Lower leg skin (tissue), 4 donors: ENCODE results near the gene VSNL1. TPM values are rescaled to one million over a fixed set of nuclear protein-coding genes. Genes with fewer than 3 reads are reported as not detected.

Experiments used
- DNase-seq, 2 donors: peaks; one replicate each; pipeline ENCODE4 v3.0.0-alpha.2; 2019; ENCODE audit warnings: low spot score in 2 of 2
- H3K4me3 ChIP-seq: fragments of 200-600 bp; sonication (generic); 2 replicates; pipeline ENCODE4 v1.5.1; 2017; ENCODE audit warnings: mild to moderate bottlenecking, low read depth; ENCODE audit not compliant: poor library complexity, severe bottlenecking
- POLR2A ChIP-seq, 2 donors: fragments of 450-650 bp; IDR thresholded peaks; one replicate each; pipeline ENCODE4 v1.6.1; 2016 to 2017; ENCODE audit warnings: antibody characterized with exemption in 2 of 2, mild to moderate bottlenecking in 1 of 2, moderate library complexity in 1 of 2
- WGBS, 2 donors: methylation state at CpG; one replicate each; pipeline ENCODE4 v1.1.5; 2018; 5-methylcytosine and 5-hydroxymethylcytosine counted together
- intact Hi-C: fragments of 100-400 bp; cut with DNase I; formaldehyde crosslinking; loops from one replicate; pipeline ENCODE4 v1.15.0; 2023; ENCODE audit warnings: low total_unique reads
- total RNA-seq, 4 donors: library from RNA; depleted of rRNA; stranded (reverse); fragments of >200 nt; gene quantifications; one replicate each; pipeline ENCODE4 v1.1.0, GENCODE V29; 2016
- TF ChIP-seq, protein P1 (sequence below), 3 donors: fragments of 450-650 bp; IDR thresholded peaks; one replicate each; pipeline ENCODE4 v1.5.1; 2016; ENCODE audit warnings: antibody characterized with exemption in 3 of 3, mild to moderate bottlenecking in 3 of 3, moderate library complexity in 2 of 3

VSNL1 gene
- total RNA-seq, 4 donors from 2014 or later = 4.9 to 17.7 (median 9.5) TPM

DNA sequence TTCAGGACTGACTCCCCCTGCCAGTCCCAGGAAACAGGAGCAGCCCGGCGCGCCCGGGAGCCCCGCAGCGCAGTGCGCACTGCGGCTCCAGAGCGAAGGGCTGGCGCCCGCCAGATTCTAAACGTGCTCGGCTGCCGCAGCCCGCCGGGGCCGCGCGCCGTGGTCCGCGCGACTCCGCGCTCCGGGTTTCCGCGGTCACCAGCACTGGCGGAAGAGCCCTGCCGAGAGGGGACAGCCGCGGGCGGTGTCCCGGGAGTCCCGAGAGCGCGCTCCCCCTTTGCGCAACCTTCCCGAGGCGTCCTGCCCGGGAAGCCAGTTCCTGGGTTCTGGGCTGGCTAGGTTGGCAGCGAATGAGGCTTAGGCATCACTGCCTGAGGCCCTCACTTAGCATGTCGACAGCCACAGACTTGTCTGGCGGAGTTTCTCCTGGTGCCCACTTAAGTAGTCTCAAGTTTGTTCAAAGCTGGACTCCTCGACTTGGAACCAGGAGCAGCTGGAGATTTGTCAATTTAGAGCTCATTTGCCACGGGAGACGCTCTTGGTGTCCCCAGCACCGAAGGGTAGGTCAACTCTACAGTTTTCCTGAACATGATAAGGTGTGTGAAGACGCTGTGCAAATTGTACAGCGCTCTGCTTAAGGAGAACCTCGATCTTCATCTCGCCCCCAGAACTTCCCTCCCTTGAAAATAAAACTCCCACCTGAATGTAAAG, 1.5 kb upstream of the VSNL1 start:
- TF ChIP-seq, protein P1, sequence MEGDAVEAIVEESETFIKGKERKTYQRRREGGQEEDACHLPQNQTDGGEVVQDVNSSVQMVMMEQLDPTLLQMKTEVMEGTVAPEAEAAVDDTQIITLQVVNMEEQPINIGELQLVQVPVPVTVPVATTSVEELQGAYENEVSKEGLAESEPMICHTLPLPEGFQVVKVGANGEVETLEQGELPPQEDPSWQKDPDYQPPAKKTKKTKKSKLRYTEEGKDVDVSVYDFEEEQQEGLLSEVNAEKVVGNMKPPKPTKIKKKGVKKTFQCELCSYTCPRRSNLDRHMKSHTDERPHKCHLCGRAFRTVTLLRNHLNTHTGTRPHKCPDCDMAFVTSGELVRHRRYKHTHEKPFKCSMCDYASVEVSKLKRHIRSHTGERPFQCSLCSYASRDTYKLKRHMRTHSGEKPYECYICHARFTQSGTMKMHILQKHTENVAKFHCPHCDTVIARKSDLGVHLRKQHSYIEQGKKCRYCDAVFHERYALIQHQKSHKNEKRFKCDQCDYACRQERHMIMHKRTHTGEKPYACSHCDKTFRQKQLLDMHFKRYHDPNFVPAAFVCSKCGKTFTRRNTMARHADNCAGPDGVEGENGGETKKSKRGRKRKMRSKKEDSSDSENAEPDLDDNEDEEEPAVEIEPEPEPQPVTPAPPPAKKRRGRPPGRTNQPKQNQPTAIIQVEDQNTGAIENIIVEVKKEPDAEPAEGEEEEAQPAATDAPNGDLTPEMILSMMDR (IDR thresholded peaks at IDR 0.05) = no peak
- TF ChIP-seq POLR2A (IDR thresholded peaks at IDR 0.05) = no peak
- WGBS, 2 donors = 1 to 2% methylated on average over 13 to 49 of the region's 52 CpGs
- peak overlapping the region; percentile 23 for H3K4me3 ChIP-seq
- peak; percentile 61 to 92 for DNase-seq
- intact Hi-C loops = no loop called here

DNA sequence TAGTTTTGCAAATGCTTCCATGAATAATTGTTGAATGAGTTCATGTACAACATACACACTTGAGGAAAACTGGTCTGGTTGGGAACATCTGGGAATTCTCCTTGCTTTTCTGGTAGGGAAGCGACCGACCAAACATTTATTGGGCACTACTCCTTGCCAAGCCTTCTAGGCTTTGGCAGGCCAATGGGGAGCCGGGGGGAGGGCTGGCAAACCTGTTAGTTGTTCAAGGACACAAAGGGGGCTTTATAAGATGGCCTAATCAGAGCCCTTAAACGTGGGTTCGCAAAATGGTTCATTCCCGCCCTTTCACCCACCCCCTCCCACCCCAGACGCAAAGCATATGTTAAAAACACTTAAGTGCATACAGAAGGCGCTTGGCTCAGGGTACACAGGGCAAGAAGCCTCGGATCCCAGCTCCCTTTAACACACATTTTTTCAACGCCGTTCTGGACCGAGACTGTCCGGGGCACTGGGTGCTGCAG, 844 bp upstream of the VSNL1 start:
- peak overlapping the region; percentile 35 for H3K4me3 ChIP-seq
- no peak for DNase-seq
- TF ChIP-seq, protein P1 (IDR thresholded peaks at IDR 0.05) = no peak
- no peak for TF ChIP-seq POLR2A (IDR thresholded peaks at IDR 0.05)
- 1 to 3% methylated on average over 13 of the region's 13 CpGs for WGBS, 2 donors
- intact Hi-C loops = no loop called here

DNA sequence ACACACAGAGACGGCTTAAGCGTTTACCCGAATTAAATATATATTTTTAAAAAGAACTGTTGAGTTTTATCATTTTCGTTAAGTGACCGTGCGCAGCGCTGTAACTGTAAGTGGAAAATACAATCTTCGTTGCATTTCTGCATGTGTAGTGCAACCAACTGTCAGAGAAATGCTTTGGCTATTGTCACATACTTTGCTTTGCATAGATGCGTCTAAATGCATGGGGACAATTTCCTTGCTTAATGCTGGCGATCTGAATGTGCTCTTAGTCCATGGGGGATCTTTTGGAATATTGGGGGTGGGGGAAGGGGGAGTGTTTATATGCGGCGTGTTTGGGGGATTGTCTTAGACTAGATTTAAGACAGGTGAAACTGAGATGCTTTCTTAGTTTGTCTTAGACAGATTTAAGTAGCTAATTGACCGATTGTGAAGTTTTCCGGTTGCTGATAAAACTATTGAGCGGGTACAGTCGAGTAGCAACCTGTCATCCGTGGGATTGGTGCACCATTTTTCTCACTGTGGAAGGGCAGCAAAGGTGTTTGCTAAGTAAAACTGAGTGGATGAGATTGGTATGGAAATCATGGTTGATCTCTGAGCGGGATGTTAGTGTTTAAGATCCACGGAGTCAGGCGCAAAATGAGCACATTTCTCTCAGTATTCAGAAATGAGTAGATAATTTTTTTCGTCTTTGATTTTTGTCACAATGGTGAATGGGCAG, 476 bp downstream of the VSNL1 start:
- no peak overlapping the region for H3K4me3 ChIP-seq
- WGBS, 2 donors = 2 to 3% methylated on average over 21 of the region's 21 CpGs
- DNase-seq = no peak
- TF ChIP-seq, protein P1 (IDR thresholded peaks at IDR 0.05) = no peak
- no peak for TF ChIP-seq POLR2A (IDR thresholded peaks at IDR 0.05)
- intact Hi-C loops = no loop called here

DNA sequence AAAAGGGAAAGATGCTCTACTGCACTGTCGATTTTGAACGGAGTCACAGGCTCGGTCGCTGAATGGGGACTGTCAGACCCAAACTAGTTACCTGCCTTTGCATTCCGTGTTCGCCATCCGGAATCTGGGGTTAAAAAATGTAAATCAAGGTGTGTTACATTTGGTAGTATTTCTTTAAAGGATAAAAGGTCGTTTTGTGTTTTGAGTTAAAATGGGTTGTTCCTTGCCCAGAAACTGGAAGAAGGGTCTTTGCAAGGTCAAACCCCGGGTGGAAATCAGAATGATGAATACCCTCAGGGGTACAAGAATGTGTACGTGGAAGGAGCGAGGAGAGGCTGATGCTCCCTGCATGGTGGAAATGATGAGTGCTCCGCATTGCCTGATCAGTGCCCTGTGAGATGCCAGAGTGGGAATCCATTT, 1.0 kb downstream of the VSNL1 start:
- intact Hi-C loops = no loop called here
- no peak overlapping the region for H3K4me3 ChIP-seq
- WGBS, 2 donors = 6 to 7% methylated on average over 12 of the region's 12 CpGs
- DNase-seq = no peak
- TF ChIP-seq POLR2A (IDR thresholded peaks at IDR 0.05) = no peak
- TF ChIP-seq, protein P1 (IDR thresholded peaks at IDR 0.05) = no peak

DNA sequence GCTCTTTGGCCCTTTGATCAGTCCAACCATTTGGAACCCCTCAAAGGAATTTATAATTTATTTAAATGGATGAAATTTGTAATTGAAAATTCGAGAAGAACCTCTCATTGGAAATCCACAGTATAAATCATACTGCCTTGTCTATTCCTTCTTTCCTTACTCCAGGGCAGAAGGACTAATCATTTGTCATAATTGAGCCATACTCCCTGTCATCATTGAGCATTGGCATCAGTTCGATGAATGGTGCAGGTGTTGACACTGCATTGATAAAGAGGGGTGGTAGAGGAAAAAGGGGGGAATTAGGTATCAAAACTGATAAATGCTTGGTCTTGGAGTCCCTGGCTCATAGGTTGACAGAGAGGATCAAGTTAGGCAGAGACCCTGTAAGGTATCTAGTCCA, 2.0 kb downstream of the VSNL1 start:
- intact Hi-C loops = no loop called here
- no peak overlapping the region for H3K4me3 ChIP-seq
- WGBS, 2 donors = 64 to 76% methylated on average over 2 of the region's 2 CpGs
- no peak for DNase-seq
- TF ChIP-seq POLR2A (IDR thresholded peaks at IDR 0.05) = no peak
- TF ChIP-seq, protein P1 (IDR thresholded peaks at IDR 0.05) = no peak
